HEK293T (cell line): ENCODE results near the gene MGAT1.

ENCODE experiments used
- FOXM1 ChIP-seq: fragments of 450-650 bp; IDR thresholded peaks from 2 replicates; pipeline ENCODE4 v1.6.1; 2017; ENCODE audit warnings: mild to moderate bottlenecking, borderline replicate concordance
- L3MBTL2 ChIP-seq: fragments of 450-650 bp; conservative IDR thresholded peaks from 2 replicates; pipeline ENCODE4 v1.6.1; 2016; ENCODE audit warnings: mild to moderate bottlenecking
- SP1 ChIP-seq: fragments of 450-650 bp; IDR thresholded peaks from 2 replicates; pipeline ENCODE4 v1.6.1; 2017

GRCh38 chr5:180795771-180796313 is 6.8 kb downstream of the MGAT1 start:
- TF ChIP-seq SP1 (no peak), L3MBTL2 (no peak), FOXM1 (no peak)
